ENCODE results near the gene UBL7.

The UBL7 gene

GRCh38 chr15:74422652-74423430 is 38.1 kb downstream of the UBL7 start:
- DNase-seq: peak; percentile 72 to 84 (median 80)

DNA sequence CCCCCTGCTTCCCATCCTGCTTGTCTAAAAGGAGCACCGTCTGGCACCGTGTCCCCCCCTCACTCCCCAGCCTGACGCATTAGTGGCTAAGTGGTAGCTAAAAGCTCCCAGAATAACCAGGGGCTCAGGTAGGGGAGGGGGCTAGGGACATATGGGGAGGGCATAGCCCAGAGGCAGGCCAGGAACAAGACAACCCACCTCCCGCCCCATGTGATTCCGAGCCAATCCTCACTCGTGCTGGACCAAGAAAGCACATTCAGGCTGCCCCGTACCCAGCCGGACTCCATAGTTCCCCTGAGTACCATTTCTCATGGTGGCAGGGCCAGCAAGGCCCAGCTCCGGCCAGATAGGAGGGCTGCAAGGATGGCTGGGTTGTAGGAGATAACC is 38.7 kb downstream of the UBL7 start:
- DNase-seq: no peak

DNA sequence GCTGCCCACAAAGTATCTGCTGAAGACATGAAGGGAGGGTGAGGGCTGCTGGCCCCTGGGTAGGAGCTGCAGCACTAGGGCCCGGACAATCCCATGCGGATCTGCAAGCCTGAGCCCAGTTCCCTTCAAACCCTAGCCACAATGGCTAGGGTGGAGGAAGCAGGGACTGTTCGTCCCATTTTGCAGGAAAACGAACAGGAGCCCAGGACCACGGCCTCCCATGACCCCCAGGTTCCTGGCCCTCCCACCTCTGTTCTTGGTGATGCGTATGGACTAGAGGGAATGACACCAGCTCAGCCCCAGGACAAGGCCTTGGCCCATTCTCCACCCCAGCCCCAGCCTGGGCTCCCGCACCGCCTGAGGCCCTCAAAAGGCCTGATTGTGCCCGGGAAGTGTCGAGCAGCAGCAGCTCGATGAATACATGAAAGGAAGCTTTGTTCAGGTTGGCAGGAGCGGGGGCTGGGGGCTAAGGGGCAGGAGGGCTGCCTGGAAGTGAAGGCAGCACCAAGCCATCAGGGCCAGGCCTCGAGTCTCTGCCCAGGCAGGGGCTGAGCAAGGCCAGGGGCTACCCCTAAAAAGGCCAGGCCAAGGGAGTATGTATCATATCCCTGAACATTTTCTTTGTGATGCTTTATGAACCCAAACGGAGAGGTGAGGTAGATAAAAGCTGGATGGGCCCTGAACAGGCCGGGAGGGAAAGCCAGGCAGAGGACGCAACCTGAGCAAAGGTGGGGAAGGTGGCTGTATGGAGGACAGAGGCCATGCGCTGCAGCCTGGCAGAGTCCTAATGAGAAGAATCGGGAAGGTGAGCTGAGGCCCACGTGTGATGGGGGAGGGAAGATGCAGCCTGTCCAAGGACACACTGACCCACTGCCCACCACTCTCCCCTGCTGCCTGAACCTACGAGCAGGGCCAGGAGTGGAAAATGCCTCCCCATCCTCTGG is 39.4 kb downstream of the UBL7 start:
- no peak for DNase-seq

GRCh38 chr15:74420193-74420905 is 40.6 kb downstream of the UBL7 start:
- no peak for DNase-seq

- no peak for DNase-seq
Observed at GRCh38 chr15:74419432-74419831, 41.5 kb downstream of the UBL7 start.

DNA sequence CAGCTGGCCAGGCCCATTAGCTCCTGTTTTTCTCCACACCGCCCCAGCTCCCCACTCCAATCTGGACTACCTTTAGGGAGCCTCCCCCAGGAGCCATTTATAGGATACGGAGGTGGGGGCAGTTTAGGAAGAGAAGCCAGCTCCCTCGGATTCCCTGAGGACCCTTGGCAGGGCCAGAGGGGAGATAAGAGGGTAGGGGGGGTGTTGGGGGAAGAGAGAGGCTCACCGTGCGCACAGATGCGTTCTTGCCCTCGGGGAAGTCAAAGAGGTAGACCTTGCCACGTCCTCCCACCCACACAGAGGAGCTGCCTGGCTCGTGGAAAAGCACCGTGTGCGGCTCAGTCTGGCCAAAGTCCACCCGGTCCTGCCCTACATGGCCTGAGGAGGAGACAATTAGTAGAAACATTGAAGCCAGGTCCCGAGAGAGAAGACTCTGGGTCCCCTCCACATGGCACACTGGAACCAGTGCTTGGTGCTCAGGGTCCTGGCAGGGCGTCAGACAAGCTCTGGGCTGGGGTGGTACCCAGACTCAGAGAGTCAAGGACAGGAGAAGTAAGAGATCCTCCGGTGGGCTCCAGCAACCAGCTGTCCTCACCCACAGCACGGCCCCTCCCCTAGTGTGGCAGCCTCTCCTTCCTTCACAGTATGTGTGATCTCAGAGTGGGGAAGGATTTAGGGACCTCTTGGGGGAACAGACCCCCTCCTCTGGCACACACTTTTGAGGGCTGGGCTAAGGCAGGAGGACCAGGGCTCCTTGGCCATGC is 42.2 kb downstream of the UBL7 start:
- no peak for DNase-seq

DNA sequence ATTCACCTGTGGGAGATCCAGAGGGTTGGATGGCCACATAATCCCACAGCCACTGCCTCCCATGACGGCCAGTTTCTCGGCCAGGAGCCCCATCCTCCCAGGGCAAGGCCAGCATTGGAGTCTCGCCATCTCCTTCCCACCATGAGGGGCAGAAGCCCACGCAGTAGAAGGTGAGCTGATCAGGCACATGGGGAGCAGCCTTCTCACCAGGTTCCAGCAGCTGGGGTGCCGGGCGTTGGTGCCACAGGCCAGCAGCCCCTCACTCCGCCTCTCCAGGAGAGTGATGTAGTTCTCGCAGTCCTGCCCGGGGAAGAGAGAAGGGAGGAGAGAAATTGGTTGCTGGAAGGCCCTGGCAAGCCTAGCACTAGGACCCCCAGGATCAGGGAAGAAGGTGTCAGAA is 43.3 kb downstream of the UBL7 start:
- DNase-seq: no peak

- DNase-seq: no peak
Observed at GRCh38 chr15:74417225-74417624, 43.7 kb downstream of the UBL7 start.

- no peak for DNase-seq
Observed at GRCh38 chr15:74415966-74416916, 44.7 kb downstream of the UBL7 start.

GRCh38 chr15:74414603-74415338 is 46.2 kb downstream of the UBL7 start:
- no peak for DNase-seq

DNA sequence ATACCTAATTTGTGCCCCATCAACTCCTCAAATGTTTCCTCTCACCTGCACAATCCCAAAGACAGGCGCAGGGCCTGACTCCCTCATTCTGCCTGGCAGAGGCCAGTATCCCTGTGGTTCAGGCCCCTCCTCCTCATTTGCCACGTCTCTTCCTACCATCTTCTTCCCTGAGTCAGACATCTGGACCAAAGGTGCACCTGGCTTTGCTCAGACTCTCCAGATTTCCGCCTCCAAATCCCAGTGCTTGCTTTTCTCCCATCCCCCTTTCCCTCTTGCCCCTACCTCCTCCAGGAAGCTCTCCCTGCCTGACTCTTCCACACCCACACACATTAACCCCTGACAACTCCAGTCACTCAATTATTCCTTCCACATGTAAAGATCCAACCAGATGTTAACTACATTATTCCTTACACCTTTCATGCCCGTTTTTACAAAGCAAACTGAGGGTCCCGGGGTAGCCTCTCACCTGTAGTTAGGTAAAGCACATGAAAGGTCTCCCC is 46.8 kb downstream of the UBL7 start:
- no peak for DNase-seq

GRCh38 chr15:74413350-74414080 is 47.4 kb downstream of the UBL7 start:
- DNase-seq: no peak

DNA sequence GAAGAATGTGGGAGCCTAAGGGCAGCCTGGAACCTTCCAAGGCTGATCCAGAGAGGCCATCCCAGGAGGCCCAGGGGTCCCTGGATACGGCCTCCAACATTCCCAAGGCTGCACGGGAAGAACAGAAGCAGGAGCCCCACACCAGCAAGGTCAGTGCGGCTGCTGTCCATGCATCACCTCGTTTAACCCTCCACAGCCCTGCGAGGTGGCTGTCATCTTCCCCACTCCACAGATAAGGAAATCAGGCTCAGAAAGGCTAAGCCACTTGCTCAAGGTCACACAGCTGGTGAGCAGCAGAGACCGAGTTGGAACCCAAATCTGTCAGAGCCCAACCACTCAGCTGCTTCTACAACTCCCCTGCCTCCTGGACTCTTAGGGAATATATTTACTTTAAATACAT is 48.8 kb downstream of the UBL7 start:
- no peak for DNase-seq

GRCh38 chr15:74411686-74412085 is 49.3 kb downstream of the UBL7 start:
- DNase-seq: no peak

GRCh38 chr15:74410502-74410901 is 50.5 kb downstream of the UBL7 start:
- no peak for DNase-seq

DNA sequence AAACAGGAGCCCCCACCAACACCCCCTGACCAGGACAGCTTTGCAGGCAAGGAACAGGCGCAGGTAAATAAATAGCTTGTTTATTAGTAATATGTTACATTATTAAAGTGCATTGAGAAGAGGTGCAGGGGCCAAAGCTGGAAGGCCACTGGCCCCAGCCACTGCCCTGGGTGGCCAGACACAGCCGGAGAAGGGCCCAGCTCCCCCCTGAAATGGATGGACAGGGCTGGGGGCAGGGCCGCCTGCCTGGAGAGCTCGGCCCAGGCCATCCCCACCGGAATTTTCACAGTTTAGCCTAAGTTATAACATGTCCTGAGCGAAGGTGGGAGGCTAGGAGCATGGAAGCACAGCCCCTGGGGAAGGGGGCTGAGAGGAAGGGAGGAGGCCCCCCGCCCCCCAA is 51.7 kb downstream of the UBL7 start:
- DNase-seq: no peak

GRCh38 chr15:74408815-74409214 is 52.1 kb downstream of the UBL7 start:
- DNase-seq: no peak

GRCh38 chr15:74408385-74408784 is 52.6 kb downstream of the UBL7 start:
- DNase-seq: no peak

GRCh38 chr15:74406992-74407705 is 53.8 kb downstream of the UBL7 start:
- peak in 1 of 4 experiments; percentile 63 for DNase-seq

Data from suppressor macrophage (primary cell).